H1 (cell line): ENCODE measurements around the gene MAS1. TPM values are rescaled to one million over a fixed set of nuclear protein-coding genes. Genes with fewer than 3 reads are reported as not detected.

ENCODE experiments used
- CTCF ChIA-PET: fragments of 300-600 bp; sonication (Branson Sonifier 250); formaldehyde crosslinking; loops from one replicate; lab custom pipeline; 2021; ENCODE audit not compliant: partially characterized antibody; lab: Charles Lee
- POLR2A ChIA-PET: fragments of 300-600 bp; sonication (Branson Sonifier 250); formaldehyde crosslinking; loops from one replicate; lab custom pipeline; 2021; ENCODE audit warnings: inconsistent platforms; ENCODE audit not compliant: partially characterized antibody; lab: Charles Lee
- DNase-seq, 2 experiments: peaks; one replicate each; pipeline versions ENCODE4 v3.0.0 to v3.0.0-alpha.2; 2010 to 2022; ENCODE audit warnings: low spot score in 2 of 2, low read depth in 1 of 2, mixed read lengths in 1 of 2
- FAIRE-seq: peaks from 2 replicates; lab custom pipeline; 2011; peaks lifted over from hg19 to GRCh38; lab: Jason Lieb, UNC
- H2AFZ ChIP-seq: 2 replicates; pipeline ENCODE4 v1.8.1; 2012; ENCODE audit warnings: low read length, inconsistent platforms
- H2AK5ac ChIP-seq: 2 replicates; pipeline ENCODE4 v1.6.1; 2013; ENCODE audit warnings: low read depth, low read length
- H2BK120ac ChIP-seq: replicated peaks from 2 replicates; pipeline ENCODE3; 2013; ENCODE audit warnings: low read depth, low read length, inconsistent platforms
- H2BK12ac ChIP-seq: 2 replicates; pipeline ENCODE4 v1.6.1; 2013; ENCODE audit warnings: low read depth, low read length
- H2BK15ac ChIP-seq: 2 replicates; pipeline ENCODE4 v1.6.1; 2013; ENCODE audit warnings: low read length
- H2BK20ac ChIP-seq: 2 replicates; pipeline ENCODE4 v1.6.1; 2013; ENCODE audit warnings: low read length
- H2BK5ac ChIP-seq: 2 replicates; pipeline ENCODE4 v1.6.1; 2013; ENCODE audit warnings: low read depth, low read length
- H3K14ac ChIP-seq: 2 replicates; pipeline ENCODE4 v1.6.1; 2013; ENCODE audit warnings: inconsistent platforms; ENCODE audit not compliant: insufficient read length
- H3K18ac ChIP-seq: 2 replicates; pipeline ENCODE4 v1.6.1; 2013; ENCODE audit warnings: low read length; ENCODE audit errors: extremely low read depth
- H3K23ac ChIP-seq: 2 replicates; pipeline ENCODE4 v1.6.1; 2013; ENCODE audit warnings: inconsistent platforms; ENCODE audit not compliant: insufficient read length
- H3K23me2 ChIP-seq: 2 replicates; pipeline ENCODE4 v1.6.1; 2013; ENCODE audit warnings: low read depth, low read length
- H3K27ac ChIP-seq: 2 replicates; pipeline ENCODE4 v1.6.1; 2011; ENCODE audit warnings: low read depth, low read length, inconsistent platforms
- H3K27me3 ChIP-seq, 4 experiments: replicated peaks in 1 of 4; 1 replicate in 1 of 4; 2 replicates in 3 of 4; pipeline versions ENCODE4 v1.6.1 to v1.8.1; 2011 to 2013; ENCODE audit warnings: low read length in 3 of 4, mild to moderate bottlenecking in 3 of 4, inconsistent platforms in 2 of 4, mixed read lengths in 2 of 4, moderate library complexity in 1 of 4; ENCODE audit not compliant: control insufficient read depth in 3 of 4, insufficient read depth in 3 of 4; ENCODE audit errors: extremely low read depth in 1 of 4
- H3K36me3 ChIP-seq, 4 experiments: 2 replicates each; pipeline versions ENCODE4 v1.6.1 to v1.8.1; 2011 to 2013; ENCODE audit warnings: mild to moderate bottlenecking in 4 of 4, low read length in 3 of 4, moderate library complexity in 2 of 4, control low read depth in 1 of 4, inconsistent platforms in 1 of 4; ENCODE audit not compliant: insufficient read depth in 4 of 4, control insufficient read depth in 2 of 4
- H3K4ac ChIP-seq: replicated peaks from 2 replicates; pipeline ENCODE3; 2013; ENCODE audit warnings: low read length, low read depth, mixed read lengths, inconsistent platforms; ENCODE audit not compliant: insufficient read length
- H3K4me1 ChIP-seq, 4 experiments: replicated peaks in 1 of 4; 1 replicate in 1 of 4; 2 replicates in 3 of 4; pipeline versions ENCODE4 v1.6.1 to v1.8.1; 2011 to 2013; ENCODE audit warnings: low read length in 3 of 4, inconsistent platforms in 2 of 4, mixed read lengths in 1 of 4; ENCODE audit not compliant: insufficient read depth in 4 of 4, control insufficient read depth in 3 of 4
- H3K4me2 ChIP-seq, 2 experiments: 2 replicates each; pipeline versions ENCODE4 v1.6.1 to v1.8.1; 2011 to 2013; ENCODE audit warnings: low read depth in 2 of 2, low read length in 2 of 2, control low read depth in 1 of 2, inconsistent platforms in 1 of 2, mild to moderate bottlenecking in 1 of 2; ENCODE audit not compliant: insufficient read depth in 1 of 2
- H3K4me3 ChIP-seq, 4 experiments: fragments of 200-600, 300-600 bp in 1 of 4; sonication (generic), shearing (Covaris generic), sonication (Bioruptor Twin) in 1 of 4; 2 replicates each; pipeline versions ENCODE4 v1.5.1 to v1.8.1; 2011 to 2016; ENCODE audit warnings: low read length in 4 of 4, low read depth in 3 of 4, control low read depth in 2 of 4, inconsistent platforms in 2 of 4, mild to moderate bottlenecking in 2 of 4, mixed read lengths in 1 of 4, moderate library complexity in 1 of 4; ENCODE audit not compliant: insufficient read depth in 2 of 4; ENCODE audit errors: extremely low read depth in 1 of 4
- H3K56ac ChIP-seq: replicated peaks from 2 replicates; pipeline ENCODE3; 2013; ENCODE audit warnings: low read depth, mild to moderate bottlenecking, mixed read lengths, low read length, inconsistent platforms; ENCODE audit not compliant: insufficient read length
- H3K79me1 ChIP-seq: 2 replicates; pipeline ENCODE4 v1.6.1; 2013; ENCODE audit warnings: low read depth, low read length, control low read depth
- H3K79me2 ChIP-seq, 2 experiments: 2 replicates each; pipeline versions ENCODE4 v1.6.1 to v1.8.1; 2012 to 2013; ENCODE audit warnings: low read length in 2 of 2, mild to moderate bottlenecking in 2 of 2, inconsistent platforms in 1 of 2; ENCODE audit not compliant: insufficient read depth in 2 of 2, control insufficient read depth in 1 of 2
- H3K9ac ChIP-seq, 4 experiments: replicated peaks in 1 of 4; 1 replicate in 1 of 4; 2 replicates in 3 of 4; pipeline versions ENCODE4 v1.6.1 to v1.8.1; 2011 to 2013; ENCODE audit warnings: low read depth in 3 of 4, low read length in 3 of 4, control low read depth in 2 of 4, mild to moderate bottlenecking in 2 of 4, moderate library complexity in 2 of 4, inconsistent platforms in 1 of 4; ENCODE audit errors: extremely low read depth in 1 of 4
- H3K9me3 ChIP-seq, 2 experiments: 2 replicates each; pipeline versions ENCODE4 v1.6.1 to v1.8.1; 2012 to 2013; ENCODE audit warnings: mild to moderate bottlenecking in 2 of 2, moderate library complexity in 2 of 2, control low read depth in 1 of 2, inconsistent platforms in 1 of 2, low read depth in 1 of 2, low read length in 1 of 2, mixed read lengths in 1 of 2; ENCODE audit not compliant: insufficient read depth in 2 of 2
- H4K20me1 ChIP-seq, 2 experiments: replicated peaks in 1 of 2; 2 replicates each; pipeline versions ENCODE3 to v1.8.1; 2011 to 2013; ENCODE audit warnings: inconsistent platforms in 2 of 2, low read length in 2 of 2, mild to moderate bottlenecking in 1 of 2; ENCODE audit not compliant: insufficient read depth in 2 of 2, control insufficient read depth in 1 of 2
- H4K5ac ChIP-seq: 2 replicates; pipeline ENCODE4 v1.6.1; 2013; ENCODE audit warnings: low read length, low read depth, mixed read lengths, inconsistent platforms; ENCODE audit not compliant: insufficient read length
- H4K8ac ChIP-seq: 2 replicates; pipeline ENCODE4 v1.8.0; 2013; ENCODE audit warnings: mild to moderate bottlenecking, moderate library complexity, low read length, inconsistent platforms; ENCODE audit not compliant: insufficient read depth; ENCODE audit errors: extremely low read depth
- H4K91ac ChIP-seq: replicated peaks from 2 replicates; pipeline ENCODE3; 2013; ENCODE audit warnings: low read length, mixed read lengths, inconsistent platforms; ENCODE audit not compliant: insufficient read length
- BCL11A ChIP-seq, 2 experiments: IDR thresholded peaks; one replicate each; pipeline ENCODE4 v1.6.1; 2011; ENCODE audit warnings: low read depth in 2 of 2, low read length in 2 of 2, mild to moderate bottlenecking in 2 of 2
- CHD2 ChIP-seq: IDR thresholded peaks from 2 replicates; pipeline ENCODE4 v1.6.1; 2012; ENCODE audit warnings: low read length, improper control_type of control experiment
- HDAC2 ChIP-seq, 2 experiments: fragments of 300-600 bp in 1 of 2; sonication (generic) in 1 of 2; IDR thresholded peaks; 2 replicates each; pipeline ENCODE4 v1.6.1; 2011 to 2012; ENCODE audit warnings: low read depth in 2 of 2, low read length in 2 of 2, mild to moderate bottlenecking in 2 of 2, moderate library complexity in 2 of 2, borderline replicate concordance in 1 of 2, inconsistent platforms in 1 of 2
- KDM1A ChIP-seq: fragments of 200-600, 300-600 bp; sonication (generic); IDR thresholded peaks from 2 replicates; pipeline ENCODE4 v1.7.1; 2016; ENCODE audit warnings: mild to moderate bottlenecking, low read length, borderline replicate concordance
- PHF8 ChIP-seq: fragments of 200-600 bp; sonication (generic); conservative IDR thresholded peaks from 2 replicates; pipeline ENCODE4 v1.7.1; 2012; ENCODE audit warnings: low read depth, mild to moderate bottlenecking, inconsistent platforms, low read length, moderate library complexity
- POU5F1 ChIP-seq: IDR thresholded peaks from 2 replicates; pipeline ENCODE4 v1.6.1; 2011; ENCODE audit warnings: low read depth, mild to moderate bottlenecking, low read length, moderate library complexity
- RXRA ChIP-seq: IDR thresholded peaks from 2 replicates; pipeline ENCODE4 v1.6.1; 2011; ENCODE audit warnings: low read depth, mild to moderate bottlenecking, low read length, moderate library complexity; ENCODE audit not compliant: insufficient read depth
- SIX5 ChIP-seq: IDR thresholded peaks from 2 replicates; pipeline ENCODE4 v1.6.1; 2011; ENCODE audit warnings: mild to moderate bottlenecking, low read depth, low read length
- SP1 ChIP-seq: IDR thresholded peaks from 2 replicates; pipeline ENCODE4 v1.6.1; 2011; ENCODE audit warnings: low read depth, low read length
- SUZ12 ChIP-seq: fragments of 200-600 bp; sonication (generic); IDR thresholded peaks from 2 replicates; pipeline ENCODE4 v1.6.1; 2012; ENCODE audit warnings: mild to moderate bottlenecking, inconsistent platforms, low read length, moderate library complexity, mixed read lengths
- WGBS, 2 experiments: shearing (Covaris generic) in 1 of 2; methylation state at CpG; one replicate each; pipeline versions ENCODE4 v1.1.6 to v1.1.7; 2013 to 2015; ENCODE audit warnings: low lambda C conversion rate in 2 of 2, mixed read lengths in 2 of 2, inconsistent platforms in 1 of 2, low coverage in 1 of 2, missing lambda C conversion rate in 1 of 2; ENCODE audit not compliant: insufficient replicate concordance in 2 of 2, insufficient coverage in 1 of 2, insufficient read length in 1 of 2; ENCODE audit errors: extremely low coverage in 1 of 2, missing lambda C conversion rate in 1 of 2; 5-methylcytosine and 5-hydroxymethylcytosine counted together
- polyA plus RNA-seq, 7 experiments: library from polyadenylated mRNA; depleted of rRNA in 3 of 7; stranded (reverse) in 5 of 7; unstranded in 2 of 7; fragments of >200 nt in 5 of 7; fragments of 200-250 nt in 2 of 7; gene quantifications; 1 replicate in 5 of 7; 2 replicates in 1 of 7; 4 replicates in 1 of 7; pipeline versions ENCODE4 v1.2.1 to v1.2.3, GENCODE V29; 2011 to 2013; ENCODE audit warnings: missing spikeins in 2 of 7, mixed read lengths in 2 of 7
- total RNA-seq: library from RNA; stranded (reverse); fragmentation: NEBNext Ultra II Directional; extraction: Animal tissue kit (Norgen Biotek cat#: 25700); gene quantifications from 2 replicates; pipeline ENCODE4 v1.2.1, GENCODE V29; 2021
- TF ChIP-seq, protein P1 (sequence below): IDR thresholded peaks from 2 replicates; pipeline ENCODE4 v1.6.1; 2012; ENCODE audit warnings: inconsistent platforms

MAS1 gene
- total and polyA plus RNA-seq, 2 of the 8 experiments (the other 6 are each of a cell fraction or from before 2014, with no cell fraction given), result 0.02 TPM; not detected in 1

DNA sequence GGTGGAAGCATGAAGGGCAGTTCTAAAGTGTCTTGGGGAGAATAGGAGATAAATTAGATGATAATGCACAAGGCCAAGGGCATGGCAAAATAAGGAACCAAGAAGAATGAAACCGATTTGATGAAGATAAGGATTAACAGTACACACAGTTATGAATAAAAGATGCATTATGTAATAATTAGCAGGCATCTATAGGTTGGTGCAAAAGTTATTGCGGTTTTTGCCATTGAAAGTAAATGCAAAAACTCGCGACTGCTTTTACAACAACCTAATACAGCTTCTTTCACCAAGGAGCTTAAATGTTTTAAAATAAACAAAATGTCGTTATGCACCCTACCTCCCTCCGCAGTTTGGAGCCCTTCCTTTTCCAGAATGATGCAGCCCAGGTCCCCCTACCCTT, 29.0 kb downstream of the MAS1 start:
- FAIRE-seq (no peak), DNase-seq (no peak)
- H2BK120ac ChIP-seq, result no peak overlapping the region
- H3K9me3 ChIP-seq, result peaks cover 0 to 3% of the 10 kb centered on the region in 2 experiments; a peak in 1 of 4 replicates
- H3K27ac ChIP-seq, result no peak overlapping the region
- H4K5ac ChIP-seq, result no peak overlapping the region
- no peak overlapping the region for H2BK15ac ChIP-seq
- H2BK12ac ChIP-seq, result no peak overlapping the region
- H2BK5ac ChIP-seq, result no peak overlapping the region
- H3K4me1 ChIP-seq, result no peaks in the 10 kb centered on the region
- no peak overlapping the region for H3K23ac ChIP-seq
- H4K20me1 ChIP-seq, result no peaks in the 10 kb centered on the region
- no peak overlapping the region for H3K56ac ChIP-seq
- 88% methylated on average over 6 of the region's 6 CpGs; no CpG with 5 or more reads in 1 of the 2 experiments for WGBS, 2 experiments
- no peak overlapping the region for H3K18ac ChIP-seq
- H3K14ac ChIP-seq, result no peak overlapping the region
- H4K91ac ChIP-seq, result no peak overlapping the region
- no peaks in the 10 kb centered on the region for H3K36me3 ChIP-seq
- H3K79me2 ChIP-seq, result no peaks in the 10 kb centered on the region
- H3K23me2 ChIP-seq, result no peaks in the 10 kb centered on the region
- CTCF ChIA-PET, result no interaction called here
- H4K8ac ChIP-seq, result no peak overlapping the region
- no peak overlapping the region for H2AK5ac ChIP-seq
- no peak overlapping the region for H2AFZ ChIP-seq
- H3K4me2 ChIP-seq, result no peak overlapping the region
- no peaks in the 10 kb centered on the region for H3K79me1 ChIP-seq
- H2BK20ac ChIP-seq, result no peak overlapping the region
- no peaks in the 10 kb centered on the region for H3K27me3 ChIP-seq
- H3K4me3 ChIP-seq, result no peak overlapping the region
- H3K4ac ChIP-seq, result no peak overlapping the region
- no peak overlapping the region for H3K9ac ChIP-seq
- no peak for TF ChIP-seq SIX5
- TF ChIP-seq SUZ12, result no peak
- no peak for TF ChIP-seq KDM1A
- TF ChIP-seq POU5F1, result no peak
- no peak for TF ChIP-seq SP1
- no peak for TF ChIP-seq BCL11A (IDR thresholded peaks at IDR 0.05; ENCODE audit: low read depth in 2 of 2, low read length in 2 of 2)
- TF ChIP-seq, protein P1, sequence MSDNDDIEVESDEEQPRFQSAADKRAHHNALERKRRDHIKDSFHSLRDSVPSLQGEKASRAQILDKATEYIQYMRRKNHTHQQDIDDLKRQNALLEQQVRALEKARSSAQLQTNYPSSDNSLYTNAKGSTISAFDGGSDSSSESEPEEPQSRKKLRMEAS, result no peak
- TF ChIP-seq PHF8, result no peak
- no peak for TF ChIP-seq HDAC2 (IDR thresholded peaks at IDR 0.05; ENCODE audit: borderline replicate concordance in 1 of 2, low read depth in 2 of 2, low read length in 2 of 2)
- TF ChIP-seq RXRA, result no peak
- no peak for TF ChIP-seq CHD2
- POLR2A ChIA-PET, result no interaction called here
